HL-60/S4 treated with phorbol 12-myristate 13-acetate at 8.2 ng/mL for 4 days and 3 days (cell line): ENCODE results near the gene RBKS.

ENCODE experiments used
- in situ Hi-C: fragments of 300-500 bp; cut with MboI; formaldehyde crosslinking; loops from 2 replicates; pipeline ENCODE4 v1.15.0; 2022; ENCODE audit warnings: low sequenced_read_pairs

The RBKS gene

DNA sequence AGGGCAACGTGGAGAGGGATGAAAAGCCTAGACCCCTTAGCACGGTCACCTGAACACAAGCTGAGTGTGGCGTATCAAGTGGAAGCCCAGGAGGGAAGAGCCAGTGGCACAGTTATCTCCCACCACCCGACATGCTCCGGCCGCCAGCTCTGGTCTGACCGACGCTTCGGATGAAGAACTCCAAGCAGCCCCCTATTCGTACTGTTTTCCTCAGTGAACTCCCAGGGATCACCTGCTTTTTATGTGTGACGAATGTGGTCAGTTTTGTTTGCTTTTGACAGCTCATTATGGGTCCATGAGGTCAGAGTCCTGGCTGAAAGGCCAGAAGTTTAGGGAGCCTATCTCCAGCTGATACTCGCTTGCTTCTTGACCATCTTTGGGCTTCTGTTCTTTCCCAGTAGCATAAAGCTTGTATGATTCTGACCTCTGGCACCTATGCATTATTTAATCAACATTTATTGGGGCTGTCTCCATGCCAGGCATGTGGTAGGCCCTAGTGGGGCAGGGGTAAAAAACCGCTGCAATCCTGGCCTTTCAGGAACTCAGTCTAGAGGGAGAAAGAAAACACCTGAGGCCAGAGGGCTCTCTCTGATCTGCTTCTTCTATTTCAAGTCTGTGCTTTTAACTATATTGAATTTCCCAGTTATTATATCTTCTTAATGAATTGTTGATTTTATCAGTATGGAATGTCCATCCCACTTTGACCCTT lies 151.7 kb downstream of the RBKS start:
- in situ Hi-C loops: no loop called here

DNA sequence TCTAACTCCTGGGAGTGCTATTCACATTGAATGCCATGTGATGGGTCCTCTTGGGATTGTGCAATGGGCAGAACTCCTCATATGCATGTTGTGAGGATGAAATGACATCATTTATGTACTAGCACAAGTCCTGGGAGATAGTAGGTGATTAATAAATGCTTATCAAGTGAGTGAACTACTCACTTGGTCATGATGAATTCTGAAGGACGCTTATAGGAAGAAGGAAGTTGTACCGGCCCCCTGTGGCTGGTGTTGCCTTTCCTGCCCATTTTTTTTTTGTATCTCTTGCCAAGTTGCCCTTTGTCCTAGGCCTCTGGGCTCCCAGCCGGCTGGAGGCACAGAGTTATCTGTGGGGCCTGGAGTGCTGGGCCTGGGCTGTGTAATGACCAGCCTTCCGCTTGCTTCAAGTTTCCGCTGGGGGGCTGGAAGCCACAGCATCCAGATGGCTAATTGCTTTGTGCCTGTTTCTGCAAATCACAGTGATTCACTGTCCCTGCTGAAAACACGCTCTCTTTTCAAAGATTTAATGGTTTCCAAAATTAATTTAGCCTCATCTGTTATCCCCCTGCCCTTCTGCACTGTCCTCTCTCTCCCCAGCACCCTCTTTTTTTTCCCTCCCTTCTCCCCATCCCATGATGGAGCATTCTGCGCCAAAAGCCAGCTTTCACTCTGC lies 152.4 kb downstream of the RBKS start:
- in situ Hi-C loops: no loop called here

GRCh38 chr2:27736890-27737204 lies 153.3 kb downstream of the RBKS start:
- in situ Hi-C loops: no loop called here

GRCh38 chr2:27736031-27736889 lies 153.9 kb downstream of the RBKS start:
- in situ Hi-C loops: no loop called here

- in situ Hi-C loops: no loop called here
These were observed 154.8 kb downstream of the RBKS start for GRCh38 chr2:27735263-27735904.

GRCh38 chr2:27734305-27734704 lies 155.9 kb downstream of the RBKS start:
- in situ Hi-C loops: no loop called here
